HFF-Myc (cell line): ENCODE data around the gene SLC45A1.
A peak's percentile ranks its signal among the peaks of the same experiment; 100 is the strongest.

ENCODE experiments used
- DNase-seq: peaks from one replicate; pipeline ENCODE4 v3.0.0-alpha.2; 2011; ENCODE audit warnings: low read depth; ENCODE audit errors: extremely low read depth
- H3K4me3 ChIP-seq: replicated peaks from 2 replicates; pipeline ENCODE4 v1.5.1; 2011; ENCODE audit warnings: low read depth, mild to moderate bottlenecking, control low read depth, low read length
- TF ChIP-seq, protein P1 (sequence below): IDR thresholded peaks from 2 replicates; pipeline ENCODE4 v1.5.1; 2012; ENCODE audit warnings: mild to moderate bottlenecking, low read depth, low read length, control low read depth; ENCODE audit errors: missing control alignments

The SLC45A1 gene

DNA sequence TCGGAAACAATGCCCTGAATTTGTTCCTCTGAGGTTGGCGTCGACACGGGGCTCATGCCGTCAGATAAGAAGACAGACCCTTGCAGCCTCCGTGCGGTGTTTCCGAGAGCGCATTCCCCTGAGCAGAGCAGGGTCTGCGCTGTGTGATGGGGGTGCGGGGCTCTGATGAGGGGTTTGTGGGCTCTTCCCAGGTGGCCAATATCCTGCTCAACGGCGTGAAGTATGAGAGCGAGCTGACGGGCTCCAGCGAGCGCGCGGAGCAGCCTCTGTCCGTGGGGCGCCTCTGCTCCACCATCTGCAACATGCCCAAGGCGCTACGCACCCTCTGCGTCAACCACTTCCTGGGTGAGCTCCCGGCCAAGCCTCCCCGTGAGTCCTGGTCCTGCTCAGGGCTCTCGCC lies 17.3 kb downstream of the SLC45A1 start:
- H3K4me3 ChIP-seq: no peak overlapping the region
- TF ChIP-seq, protein P1, sequence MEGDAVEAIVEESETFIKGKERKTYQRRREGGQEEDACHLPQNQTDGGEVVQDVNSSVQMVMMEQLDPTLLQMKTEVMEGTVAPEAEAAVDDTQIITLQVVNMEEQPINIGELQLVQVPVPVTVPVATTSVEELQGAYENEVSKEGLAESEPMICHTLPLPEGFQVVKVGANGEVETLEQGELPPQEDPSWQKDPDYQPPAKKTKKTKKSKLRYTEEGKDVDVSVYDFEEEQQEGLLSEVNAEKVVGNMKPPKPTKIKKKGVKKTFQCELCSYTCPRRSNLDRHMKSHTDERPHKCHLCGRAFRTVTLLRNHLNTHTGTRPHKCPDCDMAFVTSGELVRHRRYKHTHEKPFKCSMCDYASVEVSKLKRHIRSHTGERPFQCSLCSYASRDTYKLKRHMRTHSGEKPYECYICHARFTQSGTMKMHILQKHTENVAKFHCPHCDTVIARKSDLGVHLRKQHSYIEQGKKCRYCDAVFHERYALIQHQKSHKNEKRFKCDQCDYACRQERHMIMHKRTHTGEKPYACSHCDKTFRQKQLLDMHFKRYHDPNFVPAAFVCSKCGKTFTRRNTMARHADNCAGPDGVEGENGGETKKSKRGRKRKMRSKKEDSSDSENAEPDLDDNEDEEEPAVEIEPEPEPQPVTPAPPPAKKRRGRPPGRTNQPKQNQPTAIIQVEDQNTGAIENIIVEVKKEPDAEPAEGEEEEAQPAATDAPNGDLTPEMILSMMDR: no peak
- DNase-seq: no peak

- DNase-seq: no peak
- TF ChIP-seq, protein P1: no peak
- no peak overlapping the region for H3K4me3 ChIP-seq
These were observed 20.0 kb downstream of the SLC45A1 start for GRCh38 chr1:8337776-8338525.

GRCh38 chr1:8338526-8339202 lies 20.8 kb downstream of the SLC45A1 start:
- no peak for DNase-seq
- TF ChIP-seq, protein P1: no peak
- H3K4me3 ChIP-seq: no peak overlapping the region

GRCh38 chr1:8339203-8339600 lies 21.3 kb downstream of the SLC45A1 start:
- TF ChIP-seq, protein P1: no peak
- DNase-seq: no peak

GRCh38 chr1:8340448-8340847 lies 22.5 kb downstream of the SLC45A1 start:
- H3K4me3 ChIP-seq: no peak overlapping the region
- no peak for DNase-seq
- TF ChIP-seq, protein P1: no peak

More at GRCh38 chr1:8339203-8339600, 21.3 kb downstream of the SLC45A1 start:
- H3K4me3 ChIP-seq: no peak overlapping the region

DNA sequence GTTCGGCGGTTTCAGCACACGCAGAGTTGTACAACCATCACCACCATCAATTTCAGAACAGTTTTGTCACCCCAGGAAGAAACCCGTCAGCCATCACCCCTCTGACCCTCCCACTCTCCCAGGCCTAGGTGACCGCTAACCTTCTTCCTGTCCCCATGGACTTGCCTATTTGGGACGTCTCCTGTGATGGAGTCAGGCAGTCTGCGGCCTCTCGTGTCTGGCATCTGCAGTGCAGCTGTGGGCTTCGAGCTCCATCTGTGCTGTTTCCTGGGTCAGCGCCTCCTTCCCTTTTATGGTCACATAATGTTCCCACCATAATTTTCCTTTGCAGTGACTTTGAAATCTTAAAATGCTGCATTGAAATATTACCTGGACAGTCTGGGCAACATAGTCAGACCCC lies 24.4 kb downstream of the SLC45A1 start:
- no peak overlapping the region for H3K4me3 ChIP-seq
- peak; percentile 83 for DNase-seq
- TF ChIP-seq, protein P1: no peak
